ENCODE measurements around the gene ENOX1. TPM values are rescaled to one million over a fixed set of nuclear protein-coding genes. Genes with fewer than 3 reads are reported as not detected.

Gene ENOX1
- total and polyA plus RNA-seq, 2 of the 8 experiments (the other 6 are each of a cell fraction or from before 2014, with no cell fraction given): 0.23 to 0.37 TPM

- CTCF ChIA-PET (ENCODE audit: partially characterized antibody): no interaction called here
Measured at GRCh38 chr13:43597599-43597945, 189.2 kb downstream of the ENOX1 start.

More at GRCh38 chr13:43597599-43597945, 189.2 kb downstream of the ENOX1 start:
- Histone ChIP-seq H2BK120ac (replicated peaks; ENCODE audit: low read depth, low read length) (no peak overlapping the region), H3K27ac (ENCODE audit: low read depth, low read length) (no peak overlapping the region), H3K79me2 (ENCODE audit: control insufficient read depth in 1 of 2, insufficient read depth in 2 of 2, low read length in 2 of 2) (no peaks in the 10 kb centered on the region), H3K4ac (replicated peaks; ENCODE audit: insufficient read length, low read depth, low read length) (no peak overlapping the region), H2BK5ac (ENCODE audit: low read depth, low read length) (no peak overlapping the region), H2BK20ac (ENCODE audit: low read length) (no peak overlapping the region), H2BK15ac (ENCODE audit: low read length) (no peak overlapping the region), H3K79me1 (ENCODE audit: low read depth, low read length) (no peaks in the 10 kb centered on the region), H3K27me3 (replicated peaks in 1 of 4; ENCODE audit: control insufficient read depth in 3 of 4, extremely low read depth in 1 of 4, insufficient read depth in 3 of 4, low read length in 3 of 4) (peaks cover 0 to 1% (median 0%) of the 10 kb centered on the region in 4 experiments; a peak in 1 of 7 replicates), H3K23ac (ENCODE audit: insufficient read length) (no peak overlapping the region), H3K9ac (replicated peaks in 1 of 4; ENCODE audit: extremely low read depth in 1 of 4, low read depth in 3 of 4, low read length in 3 of 4) (no peak overlapping the region), H4K5ac (ENCODE audit: insufficient read length, low read depth, low read length) (no peak overlapping the region), H2BK12ac (ENCODE audit: low read depth, low read length) (no peak overlapping the region), H3K36me3 (ENCODE audit: control insufficient read depth in 2 of 4, insufficient read depth in 4 of 4, low read length in 3 of 4) (no peaks in the 10 kb centered on the region), H2AFZ (ENCODE audit: low read length) (no peak overlapping the region), H3K9me3 (ENCODE audit: insufficient read depth in 2 of 2, low read depth in 1 of 2, low read length in 1 of 2) (no peaks in the 10 kb centered on the region), H3K4me2 (ENCODE audit: insufficient read depth in 1 of 2, low read depth in 2 of 2, low read length in 2 of 2) (no peak overlapping the region), H3K18ac (ENCODE audit: extremely low read depth, low read length) (no peak overlapping the region), H3K56ac (replicated peaks; ENCODE audit: insufficient read length, low read depth, low read length) (no peak overlapping the region), H3K4me3 (ENCODE audit: extremely low read depth in 1 of 4, insufficient read depth in 2 of 4, low read depth in 3 of 4, low read length in 4 of 4) (no peak overlapping the region), H4K20me1 (replicated peaks in 1 of 2; ENCODE audit: control insufficient read depth in 1 of 2, insufficient read depth in 2 of 2, low read length in 2 of 2) (no peaks in the 10 kb centered on the region), H3K4me1 (replicated peaks in 1 of 4; ENCODE audit: control insufficient read depth in 3 of 4, insufficient read depth in 4 of 4, low read length in 3 of 4) (0 out of 7 replicates have a peak, but pooled peaks cover 0 to 3% (median 0%) of the 10 kb centered on the region in 4 experiments), H3K14ac (ENCODE audit: insufficient read length) (no peak overlapping the region), H3K23me2 (ENCODE audit: low read depth, low read length) (no peaks in the 10 kb centered on the region), H4K91ac (replicated peaks; ENCODE audit: insufficient read length, low read length) (no peak overlapping the region), H2AK5ac (ENCODE audit: low read depth, low read length) (no peak overlapping the region), H4K8ac (ENCODE audit: extremely low read depth, insufficient read depth, low read length) (no peak overlapping the region)
- WGBS, 2 experiments (ENCODE audit: extremely low coverage in 1 of 2, insufficient coverage in 1 of 2, insufficient read length in 1 of 2, insufficient replicate concordance in 2 of 2, low coverage in 1 of 2, low lambda C conversion rate in 2 of 2, missing lambda C conversion rate in 1 of 2): 82% methylated on average over 1 of the region's 1 CpG; no CpG with 5 or more reads in 1 of the 2 experiments
- no peak for TF ChIP-seq CTCF (IDR thresholded peaks at IDR 0.05; ENCODE audit: control extremely low read depth in 1 of 3, insufficient read depth in 1 of 3, low read depth in 1 of 3, low read length in 3 of 3)
- no peak for TF ChIP-seq NRF1 (IDR thresholded peaks at IDR 0.05; ENCODE audit: low read depth, low read length)
- no peak for TF ChIP-seq ATF3 (IDR thresholded peaks at IDR 0.05; ENCODE audit: insufficient read depth, low read depth, low read length)
- TF ChIP-seq KDM5A (IDR thresholded peaks at IDR 0.05; ENCODE audit: low read length): no peak
- no peak for TF ChIP-seq MAFK (IDR thresholded peaks at IDR 0.05; ENCODE audit: low read depth, low read length)
- TF ChIP-seq TAF7 (optimal IDR thresholded peaks at IDR 0.05; ENCODE audit: borderline replicate concordance, low read depth, low read length): no peak
- DNase-seq (ENCODE audit: low read depth in 1 of 2, low spot score in 2 of 2) (no peak), FAIRE-seq (no peak)
- POLR2A ChIA-PET (ENCODE audit: partially characterized antibody): no interaction called here

All from H1 (cell line).